ENCODE data around the gene CYP4B1. TPM values are rescaled to one million over a fixed set of nuclear protein-coding genes. Genes with fewer than 3 reads are reported as not detected.

The CYP4B1 gene
- total and polyA plus RNA-seq, 2 experiments from 2014 or later, result 0.25 to 0.67 TPM

GRCh38 chr1:46757956-46758528, 40.8 kb upstream of the CYP4B1 start:
- no peaks in the 10 kb centered on the region for H4K20me1 ChIP-seq (ENCODE audit: insufficient read depth, poor library complexity, severe bottlenecking)
- no peak for DNase-seq (ENCODE audit: low spot score)
- H3K9me3 ChIP-seq (ENCODE audit: low read depth), result no peaks in the 10 kb centered on the region
- H3K27me3 ChIP-seq, result no peaks in the 10 kb centered on the region
- H3K9me2 ChIP-seq (replicated peaks; ENCODE audit: insufficient read depth), result no peaks in the 10 kb centered on the region
- no peak for TF ChIP-seq EZH2 (IDR thresholded peaks at IDR 0.05; ENCODE audit: borderline replicate concordance)
- no peak for TF ChIP-seq CTCF (IDR thresholded peaks at IDR 0.05; ENCODE audit: poor library complexity)
- no peak for TF ChIP-seq EZH2phosphoT487 (IDR thresholded peaks at IDR 0.05; ENCODE audit: low read depth, severe bottlenecking, unreplicated experiment)
- no peak overlapping the region for H3K4me2 ChIP-seq
- H2AFZ ChIP-seq, result no peak overlapping the region
- H3K4me1 ChIP-seq (ENCODE audit: insufficient read depth), result peaks cover 44% of the 10 kb centered on the region
- peak overlapping the region; percentile 81 for H3K27ac ChIP-seq
- H3K79me2 ChIP-seq, result no peaks in the 10 kb centered on the region
- no peaks in the 10 kb centered on the region for H3K36me3 ChIP-seq (replicated peaks; ENCODE audit: insufficient read depth, low read depth)
- no peak overlapping the region for H3K4me3 ChIP-seq

- H3K27ac ChIP-seq, result no peak overlapping the region
Observed at GRCh38 chr1:46760558-46761166, 38.2 kb upstream of the CYP4B1 start.

GRCh38 chr1:46761740-46762139, 37.1 kb upstream of the CYP4B1 start:
- H3K4me2 ChIP-seq, result no peak overlapping the region
- no peak for TF ChIP-seq EZH2 (IDR thresholded peaks at IDR 0.05; ENCODE audit: borderline replicate concordance)
- TF ChIP-seq CTCF (IDR thresholded peaks at IDR 0.05; ENCODE audit: poor library complexity), result no peak
- no peak for TF ChIP-seq EZH2phosphoT487 (IDR thresholded peaks at IDR 0.05; ENCODE audit: low read depth, severe bottlenecking, unreplicated experiment)
- no peaks in the 10 kb centered on the region for H3K36me3 ChIP-seq (replicated peaks; ENCODE audit: insufficient read depth, low read depth)
- DNase-seq (ENCODE audit: low spot score), result no peak
- no peaks in the 10 kb centered on the region for H3K9me2 ChIP-seq (replicated peaks; ENCODE audit: insufficient read depth)
- H3K27ac ChIP-seq, result no peak overlapping the region
- H4K20me1 ChIP-seq (ENCODE audit: insufficient read depth, poor library complexity, severe bottlenecking), result no peaks in the 10 kb centered on the region
- no peaks in the 10 kb centered on the region for H3K27me3 ChIP-seq
- H3K4me1 ChIP-seq (ENCODE audit: insufficient read depth), result peaks cover 35% of the 10 kb centered on the region
- H3K4me3 ChIP-seq, result no peak overlapping the region
- no peak overlapping the region for H2AFZ ChIP-seq
- H3K9me3 ChIP-seq (ENCODE audit: low read depth), result no peaks in the 10 kb centered on the region
- no peaks in the 10 kb centered on the region for H3K79me2 ChIP-seq

More at GRCh38 chr1:46760558-46761166, 38.2 kb upstream of the CYP4B1 start:
- H3K4me1 ChIP-seq (ENCODE audit: insufficient read depth), result peaks cover 46% of the 10 kb centered on the region
- WGBS (ENCODE audit: low lambda C conversion rate, missing lambda C conversion rate), result 88% methylated on average over 2 of the region's 2 CpGs
- no peaks in the 10 kb centered on the region for H3K79me2 ChIP-seq
- H3K9me3 ChIP-seq (ENCODE audit: low read depth), result no peaks in the 10 kb centered on the region
- H3K4me3 ChIP-seq, result no peak overlapping the region
- H4K20me1 ChIP-seq (ENCODE audit: insufficient read depth, poor library complexity, severe bottlenecking), result no peaks in the 10 kb centered on the region
- no peak overlapping the region for H3K4me2 ChIP-seq
- H3K36me3 ChIP-seq (replicated peaks; ENCODE audit: insufficient read depth, low read depth), result no peaks in the 10 kb centered on the region
- H3K27me3 ChIP-seq, result no peaks in the 10 kb centered on the region
- H2AFZ ChIP-seq, result no peak overlapping the region
- H3K9me2 ChIP-seq (replicated peaks; ENCODE audit: insufficient read depth), result no peaks in the 10 kb centered on the region
- no peak for DNase-seq (ENCODE audit: low spot score)
- TF ChIP-seq EZH2phosphoT487 (IDR thresholded peaks at IDR 0.05; ENCODE audit: low read depth, severe bottlenecking, unreplicated experiment) (no peak), CTCF (IDR thresholded peaks at IDR 0.05; ENCODE audit: poor library complexity) (no peak), EZH2 (IDR thresholded peaks at IDR 0.05; ENCODE audit: borderline replicate concordance) (no peak)

Measured in hepatocyte (in vitro differentiated cells).